Esophagus muscularis mucosa (tissue), 4 donors: ENCODE results near the gene MYH3. TPM values are rescaled to one million over a fixed set of nuclear protein-coding genes. Genes with fewer than 3 reads are reported as not detected.

Experiments
- DNase-seq: peaks from one replicate; pipeline ENCODE4 v3.0.0-alpha.2; 2017; ENCODE audit errors: extremely low spot score
- H3K27ac ChIP-seq, 4 donors: fragments of 200-600 bp; sonication (generic); replicated peaks in 1 of 4; 1 replicate in 3 of 4; 2 replicates in 1 of 4; pipeline ENCODE4 v1.5.1; 2016 to 2019; ENCODE audit warnings: mild to moderate bottlenecking in 1 of 4
- H3K27me3 ChIP-seq, 4 donors: fragments of 200-600 bp; sonication (generic); one replicate each; pipeline versions ENCODE4 v1.5.1 to v1.6.0; 2016 to 2019
- H3K36me3 ChIP-seq, 4 donors: fragments of 200-600 bp; sonication (generic); one replicate each; pipeline ENCODE4 v1.5.1; 2016 to 2019
- H3K4me1 ChIP-seq, 4 donors: fragments of 200-600 bp; sonication (generic); one replicate each; pipeline ENCODE4 v1.5.1; 2016 to 2019
- H3K4me3 ChIP-seq, 4 donors: fragments of 200-600 bp; sonication (generic); 1 replicate in 2 of 4; 2 replicates in 2 of 4; pipeline ENCODE4 v1.5.1; 2016 to 2019; ENCODE audit warnings: mild to moderate bottlenecking in 4 of 4, moderate library complexity in 1 of 4
- H3K9me3 ChIP-seq, 4 donors: fragments of 200-600 bp; sonication (generic); 1 replicate in 3 of 4; 2 replicates in 1 of 4; pipeline ENCODE4 v1.5.1; 2016 to 2019
- EP300 ChIP-seq: sonication (generic); formaldehyde crosslinking; IDR thresholded peaks from one replicate; pipeline ENCODE4 v1.6.1; 2017; ENCODE audit warnings: antibody characterized with exemption
- POLR2A ChIP-seq: fragments of 450-650 bp; IDR thresholded peaks from one replicate; pipeline ENCODE4 v1.6.1; 2017; ENCODE audit warnings: antibody characterized with exemption, moderate library complexity, mild to moderate bottlenecking, low read depth
- POLR2AphosphoS5 ChIP-seq, 2 donors: sonication (generic); formaldehyde crosslinking; IDR thresholded peaks; one replicate each; pipeline ENCODE4 v1.6.1; 2017; ENCODE audit warnings: antibody characterized with exemption in 2 of 2
- WGBS: methylation state at CpG from one replicate; pipeline ENCODE4 v1.1.5; 2018; 5-methylcytosine and 5-hydroxymethylcytosine counted together
- intact Hi-C: fragments of 100-400 bp; cut with DNase I; formaldehyde crosslinking; loops from one replicate; pipeline ENCODE4 v1.15.1; 2023
- total RNA-seq, 4 donors: library from RNA; depleted of rRNA; stranded (reverse); fragments of >200 nt; gene quantifications; one replicate each; pipeline versions ENCODE4 v1.1.0 to v1.2.1, GENCODE V29; 2016
- TF ChIP-seq, protein P1 (sequence below), 3 experiments: fragments of 200-600 bp in 2 of 3; fragments of 450-650 bp in 1 of 3; sonication (generic) in 2 of 3; IDR thresholded peaks; one replicate each; pipeline ENCODE4 v1.5.1; 2017 to 2019; ENCODE audit warnings: antibody characterized with exemption in 3 of 3, mild to moderate bottlenecking in 2 of 3, moderate library complexity in 1 of 3

Gene MYH3
- total RNA-seq, 4 donors from 2014 or later: 0.83 to 2.4 (median 1.6) TPM

DNA sequence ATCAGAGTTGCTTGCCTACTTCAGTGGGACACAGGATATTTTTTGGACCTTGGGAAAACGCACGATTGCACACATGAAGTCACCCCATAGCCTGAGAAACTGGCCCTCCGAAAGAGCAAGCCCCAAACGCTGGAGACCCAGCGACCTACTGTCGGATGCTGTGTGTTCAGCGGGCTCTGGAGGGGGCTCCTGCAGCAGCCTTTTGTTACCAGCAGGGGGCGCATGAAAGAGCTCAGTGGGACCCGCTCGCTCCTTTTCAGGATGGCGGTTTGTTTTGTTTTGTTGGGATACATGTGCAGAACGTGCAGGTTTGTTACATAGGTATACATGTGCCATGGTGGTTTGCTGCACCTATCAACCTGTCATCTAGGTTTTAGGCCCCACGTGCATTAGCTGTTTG is 28.4 kb downstream of the MYH3 start:
- TF ChIP-seq POLR2A: no peak
- TF ChIP-seq, protein P1, sequence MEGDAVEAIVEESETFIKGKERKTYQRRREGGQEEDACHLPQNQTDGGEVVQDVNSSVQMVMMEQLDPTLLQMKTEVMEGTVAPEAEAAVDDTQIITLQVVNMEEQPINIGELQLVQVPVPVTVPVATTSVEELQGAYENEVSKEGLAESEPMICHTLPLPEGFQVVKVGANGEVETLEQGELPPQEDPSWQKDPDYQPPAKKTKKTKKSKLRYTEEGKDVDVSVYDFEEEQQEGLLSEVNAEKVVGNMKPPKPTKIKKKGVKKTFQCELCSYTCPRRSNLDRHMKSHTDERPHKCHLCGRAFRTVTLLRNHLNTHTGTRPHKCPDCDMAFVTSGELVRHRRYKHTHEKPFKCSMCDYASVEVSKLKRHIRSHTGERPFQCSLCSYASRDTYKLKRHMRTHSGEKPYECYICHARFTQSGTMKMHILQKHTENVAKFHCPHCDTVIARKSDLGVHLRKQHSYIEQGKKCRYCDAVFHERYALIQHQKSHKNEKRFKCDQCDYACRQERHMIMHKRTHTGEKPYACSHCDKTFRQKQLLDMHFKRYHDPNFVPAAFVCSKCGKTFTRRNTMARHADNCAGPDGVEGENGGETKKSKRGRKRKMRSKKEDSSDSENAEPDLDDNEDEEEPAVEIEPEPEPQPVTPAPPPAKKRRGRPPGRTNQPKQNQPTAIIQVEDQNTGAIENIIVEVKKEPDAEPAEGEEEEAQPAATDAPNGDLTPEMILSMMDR (IDR thresholded peaks at IDR 0.05): peak in 1 of 3 experiments; percentile 31
- H3K36me3 ChIP-seq: peaks cover 4 to 46% (median 10%) of the 10 kb centered on the region in 4 donors
- no peak for DNase-seq
- no peak overlapping the region for H3K27ac ChIP-seq
- no peaks in the 10 kb centered on the region for H3K9me3 ChIP-seq
- H3K4me1 ChIP-seq: no peaks in the 10 kb centered on the region
- intact Hi-C loops: no loop called here
- no peaks in the 10 kb centered on the region for H3K27me3 ChIP-seq
- 92% methylated on average over 11 of the region's 13 CpGs for WGBS
- H3K4me3 ChIP-seq: no peak overlapping the region

DNA sequence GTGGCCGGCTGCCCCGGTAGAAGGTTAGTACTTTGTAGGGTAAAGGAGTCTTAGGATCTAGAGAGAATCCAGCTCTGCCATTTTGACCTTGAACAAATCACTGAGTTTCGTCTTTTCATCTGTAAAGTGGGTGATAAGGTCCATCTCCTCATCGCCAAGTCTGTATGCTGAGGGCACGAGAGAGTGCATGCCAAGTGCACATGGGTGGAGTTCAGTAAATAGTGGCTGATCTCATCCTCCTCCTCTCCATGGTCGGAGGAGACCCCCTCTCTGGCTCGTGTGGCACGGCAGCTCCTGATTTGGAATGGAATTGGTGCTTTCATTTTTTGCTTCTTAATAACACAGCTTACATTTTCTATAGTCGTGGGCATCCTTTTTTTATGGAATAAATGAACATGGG is 30.7 kb downstream of the MYH3 start:
- H3K9me3 ChIP-seq: no peaks in the 10 kb centered on the region
- TF ChIP-seq POLR2A: no peak
- TF ChIP-seq, protein P1 (IDR thresholded peaks at IDR 0.05): no peak
- H3K27ac ChIP-seq: no peak overlapping the region
- WGBS: 85% methylated on average over 9 of the region's 9 CpGs
- H3K36me3 ChIP-seq: peaks cover under 1 to 25% (median 10%) of the 10 kb centered on the region in 4 donors
- H3K27me3 ChIP-seq: no peaks in the 10 kb centered on the region
- DNase-seq: no peak
- H3K4me3 ChIP-seq: no peak overlapping the region
- intact Hi-C loops: no loop called here
- no peaks in the 10 kb centered on the region for H3K4me1 ChIP-seq

DNA sequence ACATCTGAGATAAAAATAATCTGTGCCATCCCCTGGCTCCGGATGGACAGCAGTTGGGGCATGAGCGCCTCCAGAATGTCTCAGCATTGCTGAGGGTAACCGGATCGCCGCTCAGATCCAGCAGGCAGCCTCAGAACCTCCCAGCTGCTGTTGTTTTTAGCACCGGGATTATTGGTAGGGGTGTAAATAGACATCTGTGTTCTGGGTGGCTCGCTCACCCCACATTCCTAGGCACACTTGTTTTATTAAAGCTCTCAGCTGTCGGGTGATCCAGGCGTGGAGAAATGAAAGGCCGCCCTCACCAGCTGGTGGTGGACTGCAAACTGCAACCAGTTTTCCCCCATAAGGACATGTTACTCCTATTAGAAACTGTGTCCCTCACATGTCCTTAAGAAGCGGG is 32.1 kb downstream of the MYH3 start:
- TF ChIP-seq EP300 (no peak), POLR2AphosphoS5 (IDR thresholded peaks at IDR 0.05) (no peak), POLR2A (no peak)
- TF ChIP-seq, protein P1 (IDR thresholded peaks at IDR 0.05): no peak
- H3K9me3 ChIP-seq: no peaks in the 10 kb centered on the region
- intact Hi-C loops: no loop called here
- no peaks in the 10 kb centered on the region for H3K4me1 ChIP-seq
- H3K27ac ChIP-seq: no peak overlapping the region
- H3K36me3 ChIP-seq: peaks cover 0 to 14% (median 8%) of the 10 kb centered on the region in 4 donors
- no peak for DNase-seq
- 86% methylated on average over 11 of the region's 11 CpGs for WGBS
- H3K4me3 ChIP-seq: no peak overlapping the region
- no peaks in the 10 kb centered on the region for H3K27me3 ChIP-seq

DNA sequence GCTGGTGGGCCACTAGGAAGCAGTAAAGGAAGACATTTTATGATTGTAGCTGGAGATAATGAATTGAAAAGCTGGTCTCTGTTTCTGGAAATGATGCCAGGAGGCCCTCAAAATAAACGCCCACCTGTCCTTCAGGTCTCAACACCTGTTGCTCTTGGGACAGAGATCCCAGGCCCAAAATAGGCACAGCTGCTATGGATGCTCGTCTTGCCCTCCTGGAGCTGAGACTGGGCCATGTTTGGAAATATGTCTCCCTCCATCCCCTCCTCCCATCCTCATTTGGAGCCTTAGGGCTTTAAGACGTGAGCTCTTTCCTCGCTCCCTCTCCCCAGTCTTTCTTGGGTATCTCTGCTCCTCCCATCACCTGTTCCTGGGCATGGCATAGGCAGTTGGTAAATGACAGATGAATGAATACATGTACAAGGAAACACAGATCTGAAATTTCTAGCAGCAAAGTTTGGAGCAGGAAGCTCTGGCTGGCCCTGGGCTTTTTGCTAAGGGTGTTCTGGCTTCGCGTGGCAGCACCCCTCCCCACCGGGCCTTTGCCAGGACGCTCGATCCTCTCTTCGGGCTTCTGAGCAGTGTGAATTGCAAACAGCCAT is 33.3 kb downstream of the MYH3 start:
- H3K36me3 ChIP-seq: peaks cover 0 to 3% (median 0%) of the 10 kb centered on the region in 4 donors
- no peaks in the 10 kb centered on the region for H3K27me3 ChIP-seq
- intact Hi-C loops: no loop called here
- H3K27ac ChIP-seq: no peak overlapping the region
- H3K4me1 ChIP-seq: no peaks in the 10 kb centered on the region
- 90% methylated on average over 10 of the region's 10 CpGs for WGBS
- DNase-seq: no peak
- H3K4me3 ChIP-seq: no peak overlapping the region
- H3K9me3 ChIP-seq: no peaks in the 10 kb centered on the region
- no peak for TF ChIP-seq POLR2A
- TF ChIP-seq, protein P1 (IDR thresholded peaks at IDR 0.05): no peak
- no peak for TF ChIP-seq POLR2AphosphoS5 (IDR thresholded peaks at IDR 0.05)
- no peak for TF ChIP-seq EP300
